Ovary (tissue), 3 donors: ENCODE data around the gene ASH1L.

Experiments
- CTCF ChIP-seq, 3 donors: fragments of 450-650 bp in 2 of 3; fragments of 200-600 bp in 1 of 3; IDR thresholded peaks; one replicate each; pipeline versions ENCODE4 v1.5.1 to v1.8.0; 2016 to 2022; ENCODE audit warnings: antibody characterized with exemption in 3 of 3, mild to moderate bottlenecking in 1 of 3
- EP300 ChIP-seq: sonication (generic); formaldehyde crosslinking; IDR thresholded peaks from one replicate; pipeline ENCODE4 v1.6.1; 2017; ENCODE audit warnings: antibody characterized with exemption
- POLR2A ChIP-seq: fragments of 450-650 bp; IDR thresholded peaks from one replicate; pipeline ENCODE4 v1.6.1; 2017; ENCODE audit warnings: antibody characterized with exemption, mild to moderate bottlenecking, moderate library complexity
- donor health status: DM: no; HTN: no; CAD: no.

- TF ChIP-seq POLR2A (no peak), CTCF (IDR thresholded peaks at IDR 0.05) (no peak), EP300 (no peak)
These were observed 265.2 kb downstream of the ASH1L start for GRCh38 chr1:155297384-155297783.
